H9 (cell line): ENCODE results near the gene SPDEF. TPM values are rescaled to one million over a fixed set of nuclear protein-coding genes. Genes with fewer than 3 reads are reported as not detected.

Experiments
- DNase-seq: peaks from one replicate; pipeline ENCODE4 v3.0.0-alpha.2; 2017
- H2AFZ ChIP-seq: one replicate; pipeline ENCODE4 v1.6.1; 2013; ENCODE audit warnings: mild to moderate bottlenecking, low read length, control low read depth, moderate library complexity
- H2AK5ac ChIP-seq: 2 replicates; pipeline ENCODE4 v1.6.1; 2013; ENCODE audit warnings: low read length, control low read depth, mixed read lengths; ENCODE audit not compliant: insufficient read length
- H2BK120ac ChIP-seq: one replicate; pipeline ENCODE4 v1.6.1; 2013; ENCODE audit warnings: low read depth, mild to moderate bottlenecking, low read length, control low read depth, inconsistent platforms; ENCODE audit not compliant: poor library complexity, severe bottlenecking
- H2BK12ac ChIP-seq: 2 replicates; pipeline ENCODE4 v1.6.1; 2013; ENCODE audit warnings: low read length, control low read depth, mixed read lengths, low read depth; ENCODE audit not compliant: insufficient read length
- H2BK15ac ChIP-seq: 2 replicates; pipeline ENCODE4 v1.6.1; 2013; ENCODE audit warnings: low read depth, low read length, control low read depth
- H2BK20ac ChIP-seq: one replicate; pipeline ENCODE4 v1.6.1; 2013; ENCODE audit warnings: low read depth, mild to moderate bottlenecking, low read length, control low read depth, inconsistent platforms; ENCODE audit not compliant: poor library complexity, severe bottlenecking
- H2BK5ac ChIP-seq: 2 replicates; pipeline ENCODE4 v1.6.1; 2013; ENCODE audit warnings: low read length, control low read depth, mixed read lengths; ENCODE audit not compliant: insufficient read length
- H3K14ac ChIP-seq: 2 replicates; pipeline ENCODE4 v1.6.1; 2013; ENCODE audit warnings: low read length, control low read depth; ENCODE audit not compliant: insufficient read depth
- H3K18ac ChIP-seq: 2 replicates; pipeline ENCODE4 v1.6.1; 2013; ENCODE audit warnings: low read depth, mild to moderate bottlenecking, mixed read lengths, low read length, control low read depth; ENCODE audit not compliant: insufficient read length
- H3K23ac ChIP-seq: 2 replicates; pipeline ENCODE4 v1.6.1; 2013; ENCODE audit warnings: low read length, control low read depth, mixed read lengths, low read depth; ENCODE audit not compliant: insufficient read length
- H3K23me2 ChIP-seq: 2 replicates; pipeline ENCODE4 v1.6.1; 2013; ENCODE audit warnings: low read depth, mild to moderate bottlenecking, mixed read lengths, low read length, control low read depth; ENCODE audit not compliant: insufficient read length, poor library complexity, severe bottlenecking
- H3K27ac ChIP-seq: 2 replicates; pipeline ENCODE4 v1.5.1; 2013; ENCODE audit warnings: low read length, control low read depth, mixed read lengths, low read depth; ENCODE audit not compliant: insufficient read length
- H3K27me3 ChIP-seq: 2 replicates; pipeline ENCODE4 v1.6.1; 2013; ENCODE audit warnings: low read length, control low read depth, inconsistent platforms; ENCODE audit not compliant: insufficient read depth
- H3K4ac ChIP-seq: 2 replicates; pipeline ENCODE4 v1.6.1; 2013; ENCODE audit warnings: low read depth, mild to moderate bottlenecking, control low read depth, inconsistent platforms, low read length, moderate library complexity
- H3K4me1 ChIP-seq: 2 replicates; pipeline ENCODE4 v1.6.1; 2013; ENCODE audit warnings: low read length, control low read depth, inconsistent platforms; ENCODE audit not compliant: insufficient read depth
- H3K4me2 ChIP-seq: 2 replicates; pipeline ENCODE4 v1.6.1; 2013; ENCODE audit warnings: low read length, control low read depth, mixed read lengths; ENCODE audit not compliant: insufficient read length, insufficient read depth
- H3K56ac ChIP-seq: 2 replicates; pipeline ENCODE4 v1.6.1; 2013; ENCODE audit warnings: low read depth, mild to moderate bottlenecking, mixed read lengths, low read length, control low read depth; ENCODE audit not compliant: insufficient read length
- H3K79me1 ChIP-seq: 2 replicates; pipeline ENCODE4 v1.6.1; 2013; ENCODE audit warnings: low read depth, mild to moderate bottlenecking, moderate library complexity, low read length, control low read depth, inconsistent platforms; ENCODE audit not compliant: insufficient read depth, poor library complexity, severe bottlenecking
- H3K79me2 ChIP-seq: 2 replicates; pipeline ENCODE4 v1.6.1; 2013; ENCODE audit warnings: low read length, control low read depth, inconsistent platforms; ENCODE audit not compliant: insufficient read depth
- H3K9ac ChIP-seq: 2 replicates; pipeline ENCODE4 v1.6.1; 2013; ENCODE audit warnings: low read length, control low read depth, mixed read lengths; ENCODE audit not compliant: insufficient read length; ENCODE audit errors: extremely low read depth
- H3K9me3 ChIP-seq: one replicate; pipeline ENCODE4 v1.6.1; 2013; ENCODE audit warnings: low read depth, low read length, inconsistent platforms; ENCODE audit not compliant: control insufficient read depth
- H3T11ph ChIP-seq: one replicate; pipeline ENCODE4 v1.6.1; 2013; ENCODE audit warnings: mild to moderate bottlenecking, low read length, control low read depth, inconsistent platforms
- H4K20me1 ChIP-seq: one replicate; pipeline ENCODE4 v1.6.1; 2013; ENCODE audit not compliant: control insufficient read depth, insufficient read length, insufficient read depth
- H4K5ac ChIP-seq: 2 replicates; pipeline ENCODE4 v1.6.1; 2013; ENCODE audit warnings: low read depth, mild to moderate bottlenecking, mixed read lengths, low read length, control low read depth; ENCODE audit not compliant: insufficient read length
- H4K8ac ChIP-seq: replicated peaks from 2 replicates; pipeline ENCODE4 v1.6.1; 2013; ENCODE audit warnings: low read length, control low read depth, mixed read lengths, low read depth; ENCODE audit not compliant: insufficient read length
- H4K91ac ChIP-seq: 2 replicates; pipeline ENCODE4 v1.6.1; 2013; ENCODE audit warnings: low read depth, mild to moderate bottlenecking, moderate library complexity, mixed read lengths, low read length, control low read depth; ENCODE audit not compliant: insufficient read length
- H3K27ac Mint-ChIP-seq, 3 experiments: 2 replicates in 2 of 3; 3 replicates in 1 of 3; pipeline ENCODE4 v1.8.0; 2020 to 2021; ENCODE audit warnings: mixed read lengths in 3 of 3, mild to moderate bottlenecking in 1 of 3, moderate library complexity in 1 of 3
- H3K27me3 Mint-ChIP-seq: 2 replicates; pipeline ENCODE4 v1.8.0; 2021; ENCODE audit warnings: low read depth, mild to moderate bottlenecking, moderate library complexity, mixed read lengths
- H3K36me3 Mint-ChIP-seq, 3 experiments: 2 replicates in 2 of 3; 3 replicates in 1 of 3; pipeline ENCODE4 v1.8.0; 2020 to 2021; ENCODE audit warnings: low read depth in 3 of 3, mixed read lengths in 3 of 3; ENCODE audit not compliant: insufficient read depth in 1 of 3
- H3K4me1 Mint-ChIP-seq, 2 experiments: 2 replicates each; pipeline ENCODE4 v1.8.0; 2020; ENCODE audit warnings: mixed read lengths in 2 of 2
- H3K4me3 Mint-ChIP-seq, 2 experiments: 2 replicates in 1 of 2; 3 replicates in 1 of 2; pipeline ENCODE4 v1.8.0; 2020 to 2021; ENCODE audit warnings: mild to moderate bottlenecking in 2 of 2, mixed read lengths in 2 of 2, moderate library complexity in 1 of 2
- H3K9me3 Mint-ChIP-seq, 2 experiments: 2 replicates in 1 of 2; 3 replicates in 1 of 2; pipeline ENCODE4 v1.8.0; 2020; ENCODE audit warnings: mild to moderate bottlenecking in 2 of 2, mixed read lengths in 2 of 2, moderate library complexity in 1 of 2
- CTCF ChIP-seq: fragments of 200-600 bp; sonication (generic); conservative IDR thresholded peaks from 3 replicates; pipeline ENCODE4 v1.8.0; 2021; ENCODE audit warnings: antibody characterized with exemption, mild to moderate bottlenecking
- WGBS: extraction: QIAGEN DNeasy Blood & Tissue Kit; methylation state at CpG from one replicate; pipeline ENCODE4 v1.1.7; 2013; ENCODE audit warnings: missing lambda C conversion rate, low lambda C conversion rate, mixed read lengths; ENCODE audit not compliant: insufficient read length; ENCODE audit errors: extremely low coverage; 5-methylcytosine and 5-hydroxymethylcytosine counted together
- total RNA-seq: library from RNA; stranded (reverse); gene quantifications from 2 replicates; pipeline ENCODE4 v1.2.1, GENCODE V29; 2021

Gene SPDEF
- total RNA-seq, 1 experiment from 2014 or later = 0.15 TPM

GRCh38 chr6:34587851-34588250, 31.7 kb upstream of the SPDEF start:
- Mint-ChIP-seq H3K4me1 (peaks cover 38 to 48% of the 10 kb centered on the region in 2 experiments), H3K9me3 (no peaks in the 10 kb centered on the region), H3K27ac (peak overlapping the region in 2 of 3 experiments; percentile 50 to 77; a peak in 3 of 7 replicates), H3K27me3 (no peaks in the 10 kb centered on the region), H3K36me3 (peaks cover 0 to 5% (median 0%) of the 10 kb centered on the region in 3 experiments; a peak in 3 of 7 replicates), H3K4me3 (no peak overlapping the region)
- no peak overlapping the region for H3K18ac ChIP-seq
- H3K79me1 ChIP-seq = no peaks in the 10 kb centered on the region
- no peaks in the 10 kb centered on the region for H3K27me3 ChIP-seq
- H3K9ac ChIP-seq = no peak overlapping the region
- H3K23ac ChIP-seq = no peak overlapping the region
- H2BK20ac ChIP-seq = no peak overlapping the region
- no peak overlapping the region for H3T11ph ChIP-seq
- no peaks in the 10 kb centered on the region; the same call in 1 of the 2 replicates for H3K79me2 ChIP-seq
- no peak for DNase-seq
- H4K91ac ChIP-seq = no peak overlapping the region
- no peaks in the 10 kb centered on the region for H4K20me1 ChIP-seq
- no peak overlapping the region for H3K56ac ChIP-seq
- no peak overlapping the region for H3K27ac ChIP-seq
- H3K9me3 ChIP-seq = no peaks in the 10 kb centered on the region
- H3K4ac ChIP-seq = no peak overlapping the region
- no peak overlapping the region for H2BK12ac ChIP-seq
- WGBS = no CpG with 5 or more reads among the region's 2 CpGs
- no peak overlapping the region for H2BK5ac ChIP-seq
- H2BK15ac ChIP-seq = no peak overlapping the region
- no peak for TF ChIP-seq CTCF
- H2AK5ac ChIP-seq = no peak overlapping the region
- H2AFZ ChIP-seq = no peak overlapping the region
- H4K8ac ChIP-seq = no peak overlapping the region
- no peak overlapping the region for H3K14ac ChIP-seq
- H4K5ac ChIP-seq = no peak overlapping the region
- H2BK120ac ChIP-seq = no peak overlapping the region
- H3K4me2 ChIP-seq = no peak overlapping the region
- no peaks in the 10 kb centered on the region; the same call in 1 of the 2 replicates for H3K4me1 ChIP-seq
- H3K23me2 ChIP-seq = no peaks in the 10 kb centered on the region
